ENCODE results near the gene EGR2. TPM values are rescaled to one million over a fixed set of nuclear protein-coding genes. Genes with fewer than 3 reads are reported as not detected.

The EGR2 gene
- total and polyA plus RNA-seq, 2 experiments from 2014 or later: 0.76 to 2.2 TPM

DNA sequence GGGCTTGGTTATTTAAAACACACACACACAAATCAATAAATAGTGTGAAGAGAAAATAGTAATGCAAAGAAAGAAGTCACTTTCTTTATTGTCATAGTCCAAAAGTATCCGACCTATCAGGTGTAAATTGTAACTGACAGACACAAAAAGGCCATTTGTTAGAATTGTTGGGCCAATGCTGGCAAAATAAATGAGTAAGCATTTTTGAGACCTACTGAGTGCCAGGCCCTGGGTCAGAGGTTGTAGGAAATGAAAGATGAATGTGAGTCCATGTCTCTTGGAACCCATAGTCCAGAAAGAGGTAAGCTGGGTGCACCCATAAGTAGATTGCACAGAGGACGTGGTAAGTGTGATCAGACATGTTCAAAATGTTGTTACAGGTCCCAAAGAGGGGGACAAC is 13.5 kb upstream of the EGR2 start:
- no peaks in the 10 kb centered on the region for H4K20me1 ChIP-seq (ENCODE audit: insufficient read depth)
- H3K4me1 ChIP-seq (ENCODE audit: insufficient read depth): peaks cover 9% of the 10 kb centered on the region; the same call in 1 of the 2 replicates
- H3K9me2 ChIP-seq (ENCODE audit: insufficient read depth): no peaks in the 10 kb centered on the region
- H3K9ac ChIP-seq: no peak overlapping the region
- DNase-seq: no peak
- H3K9me3 ChIP-seq (ENCODE audit: low read depth): no peaks in the 10 kb centered on the region
- H2AFZ ChIP-seq: no peak overlapping the region
- H3K36me3 ChIP-seq (ENCODE audit: low read depth): no peaks in the 10 kb centered on the region
- H3K27ac ChIP-seq: no peak overlapping the region
- no peaks in the 10 kb centered on the region for H3F3A ChIP-seq (ENCODE audit: insufficient read depth)
- no peak overlapping the region for H3K4me3 ChIP-seq
- H3K79me2 ChIP-seq (ENCODE audit: insufficient read depth): no peaks in the 10 kb centered on the region
- in situ Hi-C loops (cut with MboI): no loop called here
- 60 to 73% methylated on average over 2 of the region's 2 CpGs for WGBS, 2 experiments (ENCODE audit: low coverage in 1 of 2, low lambda C conversion rate in 2 of 2, missing lambda C conversion rate in 2 of 2)
- no peak overlapping the region for H3K4me2 ChIP-seq (ENCODE audit: unreplicated experiment)
- no peak for TF ChIP-seq EZH2phosphoT487 (IDR thresholded peaks at IDR 0.05; ENCODE audit: insufficient read depth, low read depth)
- H3K27me3 ChIP-seq (replicated peaks; ENCODE audit: insufficient read depth): no peaks in the 10 kb centered on the region

DNA sequence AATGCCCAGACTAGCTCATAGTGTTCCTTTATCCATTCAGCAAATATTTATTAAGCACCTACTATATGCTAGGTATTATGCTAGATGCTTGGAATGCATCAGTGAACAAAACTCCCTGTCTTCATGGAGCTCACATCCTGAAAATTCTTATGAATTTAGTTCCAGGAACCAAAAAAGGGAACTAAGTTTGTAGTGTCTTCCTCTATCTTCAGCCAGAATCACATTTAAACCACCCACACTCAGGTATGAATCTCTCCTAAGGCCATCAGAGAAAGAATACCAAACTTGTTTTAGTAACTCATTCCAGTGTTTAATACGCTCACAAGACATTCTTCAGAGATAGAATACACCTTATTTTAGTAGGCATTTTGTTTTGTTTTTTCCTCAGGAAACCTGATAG is 10.1 kb upstream of the EGR2 start:
- 81 to 95% methylated on average over 1 of the region's 1 CpG for WGBS, 2 experiments (ENCODE audit: low coverage in 1 of 2, low lambda C conversion rate in 2 of 2, missing lambda C conversion rate in 2 of 2)
- H3K4me1 ChIP-seq (ENCODE audit: insufficient read depth): peaks cover 6% of the 10 kb centered on the region; the same call in 1 of the 2 replicates
- H3F3A ChIP-seq (ENCODE audit: insufficient read depth): no peaks in the 10 kb centered on the region
- H3K9me2 ChIP-seq (ENCODE audit: insufficient read depth): no peaks in the 10 kb centered on the region
- no peak for DNase-seq
- H3K4me3 ChIP-seq: no peak overlapping the region
- in situ Hi-C loops (cut with MboI): no loop called here
- H3K36me3 ChIP-seq (ENCODE audit: low read depth): no peaks in the 10 kb centered on the region
- H3K9me3 ChIP-seq (ENCODE audit: low read depth): no peaks in the 10 kb centered on the region
- H3K4me2 ChIP-seq (ENCODE audit: unreplicated experiment): no peak overlapping the region
- no peaks in the 10 kb centered on the region for H3K79me2 ChIP-seq (ENCODE audit: insufficient read depth)
- no peak overlapping the region for H2AFZ ChIP-seq
- H3K27me3 ChIP-seq (replicated peaks; ENCODE audit: insufficient read depth): no peaks in the 10 kb centered on the region
- no peaks in the 10 kb centered on the region for H4K20me1 ChIP-seq (ENCODE audit: insufficient read depth)
- no peak overlapping the region for H3K27ac ChIP-seq
- no peak overlapping the region for H3K9ac ChIP-seq
- no peak for TF ChIP-seq EZH2 (IDR thresholded peaks at IDR 0.05; ENCODE audit: insufficient read depth, poor library complexity, severe bottlenecking)
- TF ChIP-seq EZH2phosphoT487 (IDR thresholded peaks at IDR 0.05; ENCODE audit: insufficient read depth, low read depth): no peak

DNA sequence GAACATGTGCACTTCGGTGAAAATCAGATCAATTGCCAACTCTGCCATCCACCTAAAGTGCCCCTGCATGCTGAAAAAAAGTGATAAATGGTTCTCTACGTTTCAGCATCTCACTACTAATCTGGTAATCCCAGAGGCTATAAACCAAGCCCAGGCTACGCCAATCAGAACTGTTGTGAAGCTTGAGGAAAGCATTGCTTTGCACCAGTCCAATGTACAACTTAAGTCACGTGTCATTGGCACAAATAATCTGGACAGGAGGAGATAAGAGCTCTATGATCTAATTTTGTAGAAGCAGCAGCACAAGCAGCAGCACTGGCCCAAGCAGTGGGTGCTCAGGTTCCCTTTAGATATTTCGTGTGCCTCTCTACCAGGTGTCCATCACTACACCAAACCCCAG is 4.4 kb upstream of the EGR2 start:
- H3K9me2 ChIP-seq (ENCODE audit: insufficient read depth): no peaks in the 10 kb centered on the region
- H4K20me1 ChIP-seq (ENCODE audit: insufficient read depth): no peaks in the 10 kb centered on the region
- no peak overlapping the region for H3K27ac ChIP-seq
- peaks cover 9% of the 10 kb centered on the region; the same call in 1 of the 2 replicates for H3K4me1 ChIP-seq (ENCODE audit: insufficient read depth)
- no peak overlapping the region for H3K9ac ChIP-seq
- in situ Hi-C loops (cut with MboI): loop anchor here (25.0 kb wide), 3 partner anchors 358 to 783 kb away; partner anchors contain the start of gene RTKN2
- 61 to 68% methylated on average over 5 of the region's 5 CpGs for WGBS, 2 experiments (ENCODE audit: low coverage in 1 of 2, low lambda C conversion rate in 2 of 2, missing lambda C conversion rate in 2 of 2)
- no peak for DNase-seq
- no peak overlapping the region for H2AFZ ChIP-seq
- no peak overlapping the region for H3K4me2 ChIP-seq (ENCODE audit: unreplicated experiment)
- TF ChIP-seq EZH2 (IDR thresholded peaks at IDR 0.05; ENCODE audit: insufficient read depth, poor library complexity, severe bottlenecking) (no peak), EZH2phosphoT487 (IDR thresholded peaks at IDR 0.05; ENCODE audit: insufficient read depth, low read depth) (no peak)
- H3K4me3 ChIP-seq: no peak overlapping the region
- no peaks in the 10 kb centered on the region for H3F3A ChIP-seq (ENCODE audit: insufficient read depth)
- H3K27me3 ChIP-seq (replicated peaks; ENCODE audit: insufficient read depth): 0 out of 2 replicates have a peak, but pooled peaks cover 2% of the 10 kb centered on the region
- H3K79me2 ChIP-seq (ENCODE audit: insufficient read depth): no peaks in the 10 kb centered on the region
- no peaks in the 10 kb centered on the region for H3K9me3 ChIP-seq (ENCODE audit: low read depth)
- H3K36me3 ChIP-seq (ENCODE audit: low read depth): no peaks in the 10 kb centered on the region

DNA sequence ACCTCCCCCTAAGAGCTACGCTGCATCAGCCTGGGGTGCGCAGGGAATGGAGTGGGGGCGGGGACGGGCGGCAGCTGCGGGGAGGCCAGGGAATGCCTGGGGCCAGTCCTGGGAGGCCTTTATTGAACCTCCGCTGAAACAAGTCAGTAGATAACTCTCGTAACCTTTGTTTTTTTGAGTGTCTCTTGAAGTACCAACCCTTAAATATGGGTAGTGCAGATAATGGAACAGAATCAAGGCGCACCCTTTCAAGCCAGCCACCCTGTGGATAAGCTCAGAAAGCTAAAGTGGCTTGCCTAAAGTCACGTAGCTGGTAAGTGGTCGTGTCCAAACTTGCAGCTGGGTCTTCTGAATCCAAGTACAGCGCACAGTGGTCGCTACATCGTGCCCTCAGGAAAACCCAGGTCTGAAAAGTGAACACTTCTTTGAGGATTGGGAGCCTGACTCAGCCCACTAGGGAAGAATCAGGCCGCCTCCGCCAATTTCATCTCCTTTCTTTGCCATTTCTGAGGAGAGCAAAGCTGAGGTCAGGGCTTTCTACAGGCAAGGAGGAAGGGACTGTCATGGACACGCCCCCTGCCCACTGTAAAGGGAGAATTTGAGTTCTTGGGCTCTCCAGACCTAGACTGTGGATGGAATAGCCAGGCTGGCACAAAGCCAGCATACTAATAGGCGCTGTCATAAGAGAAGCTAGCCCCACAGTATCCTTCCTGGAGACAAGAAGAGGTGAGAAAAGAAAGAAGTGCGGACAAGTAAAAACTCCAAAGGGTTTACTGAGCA is 3.2 kb upstream of the EGR2 start:
- WGBS, 2 experiments (ENCODE audit: low coverage in 1 of 2, low lambda C conversion rate in 2 of 2, missing lambda C conversion rate in 2 of 2): 50% methylated on average over 18 to 19 of the region's 19 CpGs

More for the DNA sequence above, 3.2 kb upstream of the EGR2 start:
- Histone ChIP-seq H2AFZ (no peak overlapping the region), H3F3A (ENCODE audit: insufficient read depth) (no peaks in the 10 kb centered on the region), H3K4me2 (ENCODE audit: unreplicated experiment) (peak overlapping the region; percentile 93), H3K9me2 (ENCODE audit: insufficient read depth) (no peaks in the 10 kb centered on the region), H4K20me1 (ENCODE audit: insufficient read depth) (no peaks in the 10 kb centered on the region), H3K9ac (no peak overlapping the region), H3K4me1 (ENCODE audit: insufficient read depth) (peaks cover 10% of the 10 kb centered on the region; the same call in 1 of the 2 replicates), H3K4me3 (peak overlapping the region; percentile 88), H3K9me3 (ENCODE audit: low read depth) (no peaks in the 10 kb centered on the region), H3K27ac (no peak overlapping the region), H3K36me3 (ENCODE audit: low read depth) (no peaks in the 10 kb centered on the region), H3K79me2 (ENCODE audit: insufficient read depth) (no peaks in the 10 kb centered on the region), H3K27me3 (replicated peaks; ENCODE audit: insufficient read depth) (0 out of 2 replicates have a peak, but pooled peaks cover 4% of the 10 kb centered on the region)
- DNase-seq: peak; percentile 21
- TF ChIP-seq EZH2phosphoT487 (IDR thresholded peaks at IDR 0.05; ENCODE audit: insufficient read depth, low read depth) (no peak), EZH2 (IDR thresholded peaks at IDR 0.05; ENCODE audit: insufficient read depth, poor library complexity, severe bottlenecking) (no peak)
- in situ Hi-C loops (cut with MboI): loop anchor here (25.0 kb wide), 3 partner anchors 357 to 782 kb away; partner anchors contain the start of gene RTKN2
